Body of pancreas (tissue), 4 donors: ENCODE results near the gene DCDC2.
A peak's percentile ranks its signal among the peaks of the same experiment; 100 is the strongest.
"Not testable (repeated sequence)": the region's sequence is repeated elsewhere in the genome, so short reads cannot be mapped to it uniquely, and the experiment has no call there.

Experiments
- POLR2A ChIP-seq, 3 donors: fragments of 450-650 bp; IDR thresholded peaks; one replicate each; pipeline ENCODE4 v1.6.1; 2016; ENCODE audit warnings: antibody characterized with exemption in 3 of 3, mild to moderate bottlenecking in 2 of 3
- TF ChIP-seq, protein P1 (sequence below), 7 experiments: fragments of 450-650 bp in 4 of 7; fragments of 200-600 bp in 3 of 7; sonication (generic) in 3 of 7; IDR thresholded peaks; one replicate each; pipeline ENCODE4 v1.5.1; 2016 to 2019; ENCODE audit warnings: antibody characterized with exemption in 7 of 7

DNA sequence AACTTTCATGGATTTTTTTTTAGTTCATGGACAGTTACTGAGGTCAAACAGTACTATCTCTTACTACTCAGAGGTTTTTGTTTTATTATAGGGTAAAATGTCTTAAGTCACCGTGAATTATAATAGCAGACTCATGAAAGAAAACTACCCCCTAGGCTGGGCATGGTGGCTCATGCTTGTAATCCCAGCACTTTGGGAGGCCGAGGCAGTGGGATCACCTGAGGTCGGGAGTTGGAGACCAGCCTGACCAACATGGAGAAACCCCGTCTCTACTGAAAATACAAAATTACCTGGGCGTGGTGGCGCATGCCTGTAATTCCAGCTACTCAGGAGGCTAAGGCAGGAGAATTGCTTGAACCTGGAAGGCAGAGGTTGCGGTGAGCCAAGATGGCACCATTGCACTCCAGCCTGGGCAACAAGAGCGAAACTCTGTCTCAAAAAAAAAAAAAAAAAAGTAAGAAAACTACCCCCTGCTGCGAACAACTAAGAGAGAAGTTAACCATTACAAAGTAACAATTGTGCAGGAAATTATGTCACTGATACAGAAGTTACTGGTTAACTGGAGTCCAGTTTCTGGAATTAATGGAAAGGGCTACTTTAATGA lies 25.1 kb upstream of the DCDC2 start:
- TF ChIP-seq, protein P1, sequence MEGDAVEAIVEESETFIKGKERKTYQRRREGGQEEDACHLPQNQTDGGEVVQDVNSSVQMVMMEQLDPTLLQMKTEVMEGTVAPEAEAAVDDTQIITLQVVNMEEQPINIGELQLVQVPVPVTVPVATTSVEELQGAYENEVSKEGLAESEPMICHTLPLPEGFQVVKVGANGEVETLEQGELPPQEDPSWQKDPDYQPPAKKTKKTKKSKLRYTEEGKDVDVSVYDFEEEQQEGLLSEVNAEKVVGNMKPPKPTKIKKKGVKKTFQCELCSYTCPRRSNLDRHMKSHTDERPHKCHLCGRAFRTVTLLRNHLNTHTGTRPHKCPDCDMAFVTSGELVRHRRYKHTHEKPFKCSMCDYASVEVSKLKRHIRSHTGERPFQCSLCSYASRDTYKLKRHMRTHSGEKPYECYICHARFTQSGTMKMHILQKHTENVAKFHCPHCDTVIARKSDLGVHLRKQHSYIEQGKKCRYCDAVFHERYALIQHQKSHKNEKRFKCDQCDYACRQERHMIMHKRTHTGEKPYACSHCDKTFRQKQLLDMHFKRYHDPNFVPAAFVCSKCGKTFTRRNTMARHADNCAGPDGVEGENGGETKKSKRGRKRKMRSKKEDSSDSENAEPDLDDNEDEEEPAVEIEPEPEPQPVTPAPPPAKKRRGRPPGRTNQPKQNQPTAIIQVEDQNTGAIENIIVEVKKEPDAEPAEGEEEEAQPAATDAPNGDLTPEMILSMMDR (IDR thresholded peaks at IDR 0.05), result not testable (repeated sequence)
- TF ChIP-seq POLR2A (IDR thresholded peaks at IDR 0.05), result peak in 1 of 3 donors; percentile 45
